ENCODE results near the gene INPP5J.

The INPP5J gene

DNA sequence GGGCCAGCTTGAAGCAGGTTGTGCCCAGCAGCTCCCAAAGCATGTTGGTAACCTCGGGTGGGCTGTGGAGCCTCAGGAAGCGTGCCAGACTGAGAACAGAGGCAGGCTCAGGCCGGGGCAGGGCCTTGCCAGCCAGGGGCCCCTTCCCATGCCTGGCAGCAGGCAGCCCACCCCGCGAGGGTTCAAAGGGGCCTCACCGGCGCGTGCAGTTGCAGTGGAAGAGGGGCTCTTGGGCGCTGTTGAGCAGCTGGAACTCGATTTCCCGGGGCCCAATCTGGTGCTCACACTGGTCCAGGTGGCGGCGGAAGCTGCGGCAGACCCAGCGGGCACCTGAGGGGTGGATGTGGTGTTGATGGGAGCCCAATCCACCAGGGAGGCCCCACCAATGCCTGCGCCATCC is 13.9 kb downstream of the INPP5J start:
- peaks cover 11% of the 10 kb centered on the region; the same call in 1 of the 2 replicates for H3K36me3 ChIP-seq (ENCODE audit: insufficient read depth, low read length)
- H3K9ac ChIP-seq (ENCODE audit: low read depth, low read length): no peak overlapping the region
- peaks cover 11% of the 10 kb centered on the region for H3K4me1 ChIP-seq (ENCODE audit: insufficient read depth, low read length)
- H3K9me3 ChIP-seq (ENCODE audit: control insufficient read depth, insufficient read depth, low read length): no peaks in the 10 kb centered on the region

- Histone ChIP-seq H3K9ac (ENCODE audit: low read depth, low read length) (no peak overlapping the region), H3K4me1 (ENCODE audit: insufficient read depth, low read length) (peaks cover 11% of the 10 kb centered on the region), H3K36me3 (ENCODE audit: insufficient read depth, low read length) (peaks cover 11% of the 10 kb centered on the region; the same call in 1 of the 2 replicates)
Measured at GRCh38 chr22:31137721-31138120, 15.0 kb downstream of the INPP5J start.

DNA sequence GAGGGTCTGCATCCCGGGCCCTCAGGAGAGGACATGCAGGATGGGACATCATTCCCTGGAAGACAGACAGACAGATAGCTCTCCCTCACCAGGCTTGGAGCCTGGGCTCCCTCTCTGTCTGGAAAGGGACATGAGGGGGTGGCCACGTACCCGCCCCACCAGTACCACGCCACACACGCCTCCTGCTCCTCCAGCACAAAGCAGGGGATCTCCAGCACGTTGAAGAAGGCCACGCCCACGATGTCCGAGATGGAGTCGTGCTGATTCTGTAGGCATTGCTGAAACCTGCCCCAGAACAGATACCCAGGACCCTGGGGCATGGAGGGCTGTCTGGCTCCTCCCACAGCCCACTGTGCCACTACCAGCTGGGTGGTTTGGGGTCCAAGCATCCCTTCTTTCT is 15.4 kb downstream of the INPP5J start:
- Histone ChIP-seq H3K9ac (ENCODE audit: low read depth, low read length) (no peak overlapping the region), H3K9me3 (ENCODE audit: control insufficient read depth, insufficient read depth, low read length) (no peaks in the 10 kb centered on the region), H3K4me1 (ENCODE audit: insufficient read depth, low read length) (peaks cover 11% of the 10 kb centered on the region), H3K36me3 (ENCODE audit: insufficient read depth, low read length) (peaks cover 11% of the 10 kb centered on the region; the same call in 1 of the 2 replicates)

More at GRCh38 chr22:31137721-31138120, 15.0 kb downstream of the INPP5J start:
- no peaks in the 10 kb centered on the region for H3K9me3 ChIP-seq (ENCODE audit: control insufficient read depth, insufficient read depth, low read length)

DNA sequence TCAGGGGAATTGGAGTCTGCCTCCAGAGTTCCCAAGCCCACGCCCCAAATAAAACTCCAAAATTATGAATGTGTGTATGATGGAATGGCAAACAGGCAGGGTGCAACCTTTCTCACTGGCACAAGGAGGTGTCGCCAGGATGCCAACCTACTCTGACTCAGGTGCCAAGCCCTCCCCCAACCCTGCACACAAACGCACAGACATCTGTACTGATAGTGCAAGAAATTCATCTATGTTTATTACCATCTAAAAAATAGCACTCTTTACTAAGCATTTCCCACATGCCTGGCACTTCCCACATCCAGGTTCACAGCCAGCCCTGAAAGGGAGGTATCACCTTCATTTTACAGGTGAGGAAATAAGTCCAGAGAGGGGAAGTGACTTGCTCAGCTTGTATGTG is 16.3 kb downstream of the INPP5J start:
- Histone ChIP-seq H3K36me3 (ENCODE audit: insufficient read depth, low read length) (peaks cover 11% of the 10 kb centered on the region; the same call in 1 of the 2 replicates), H3K9me3 (ENCODE audit: control insufficient read depth, insufficient read depth, low read length) (no peaks in the 10 kb centered on the region), H3K4me1 (ENCODE audit: insufficient read depth, low read length) (peaks cover 11% of the 10 kb centered on the region), H3K9ac (ENCODE audit: low read depth, low read length) (no peak overlapping the region)

- Histone ChIP-seq H3K36me3 (ENCODE audit: insufficient read depth, low read length) (peaks cover 2% of the 10 kb centered on the region; the same call in 1 of the 2 replicates), H3K9me3 (ENCODE audit: control insufficient read depth, insufficient read depth, low read length) (no peaks in the 10 kb centered on the region), H3K4me1 (ENCODE audit: insufficient read depth, low read length) (peaks cover 11% of the 10 kb centered on the region), H3K9ac (ENCODE audit: low read depth, low read length) (peak within 1 kb of the TSS; percentile 31)
Measured at GRCh38 chr22:31139866-31140716, 17.3 kb downstream of the INPP5J start, which contains the start of gene PLA2G3. Gene PLA2G3, minus strand, starts transcription at chr22:31140508. Its CDS starts 154 bp downstream, at chr22:31140354.

DNA sequence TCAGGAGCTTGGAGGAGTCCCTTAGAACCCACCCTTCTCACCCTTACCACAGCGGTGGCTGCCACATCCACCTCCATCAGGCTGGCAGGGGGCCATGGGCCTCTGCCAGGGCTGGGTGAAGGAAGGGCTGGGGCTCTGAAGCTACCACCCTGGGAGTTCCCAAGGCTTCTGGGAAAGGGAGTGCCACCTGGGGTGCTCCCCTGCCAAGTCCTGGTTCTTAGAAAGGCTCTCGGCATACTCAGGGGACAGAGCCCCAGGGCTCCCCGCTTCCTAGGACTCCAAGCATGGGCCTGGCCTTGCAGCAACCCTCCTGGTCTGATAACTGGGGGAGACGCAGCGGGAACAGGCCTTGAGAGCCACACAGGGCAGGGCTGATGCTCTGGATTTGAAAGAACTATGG is 18.0 kb downstream of the INPP5J start:
- H3K9ac ChIP-seq (ENCODE audit: low read depth, low read length): no peak overlapping the region
- no peaks in the 10 kb centered on the region for H3K9me3 ChIP-seq (ENCODE audit: control insufficient read depth, insufficient read depth, low read length)
- H3K4me1 ChIP-seq (ENCODE audit: insufficient read depth, low read length): peaks cover 11% of the 10 kb centered on the region
- no peaks in the 10 kb centered on the region; the same call in 1 of the 2 replicates for H3K36me3 ChIP-seq (ENCODE audit: insufficient read depth, low read length)

GRCh38 chr22:31141551-31141950 is 18.8 kb downstream of the INPP5J start:
- Histone ChIP-seq H3K4me1 (ENCODE audit: insufficient read depth, low read length) (peaks cover 11% of the 10 kb centered on the region), H3K9me3 (ENCODE audit: control insufficient read depth, insufficient read depth, low read length) (no peaks in the 10 kb centered on the region), H3K36me3 (ENCODE audit: insufficient read depth, low read length) (no peaks in the 10 kb centered on the region; the same call in 1 of the 2 replicates), H3K9ac (ENCODE audit: low read depth, low read length) (no peak overlapping the region)

DNA sequence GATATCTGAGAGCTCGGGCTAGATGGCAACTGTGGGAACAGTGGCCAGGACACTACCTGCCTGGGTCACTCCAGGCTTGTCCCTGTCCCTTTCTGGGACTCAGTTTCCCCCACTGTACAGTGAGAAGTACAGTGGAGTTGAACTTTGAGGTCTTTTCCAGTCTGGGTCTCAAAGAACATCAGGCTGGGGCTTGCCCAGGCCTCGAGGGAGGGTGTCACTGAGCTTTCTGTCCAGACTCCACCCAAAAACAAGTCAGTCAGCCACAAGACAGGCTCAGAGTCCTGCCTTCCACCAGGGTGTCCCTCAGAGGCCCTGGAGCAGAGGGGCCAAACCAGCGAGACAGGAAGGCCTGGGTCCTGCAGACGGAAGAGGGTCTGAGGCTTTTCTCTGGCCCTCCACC is 19.5 kb downstream of the INPP5J start:
- H3K4me1 ChIP-seq (ENCODE audit: insufficient read depth, low read length): peaks cover 11% of the 10 kb centered on the region
- no peaks in the 10 kb centered on the region; the same call in 1 of the 2 replicates for H3K36me3 ChIP-seq (ENCODE audit: insufficient read depth, low read length)
- H3K9ac ChIP-seq (ENCODE audit: low read depth, low read length): no peak overlapping the region
- H3K9me3 ChIP-seq (ENCODE audit: control insufficient read depth, insufficient read depth, low read length): 0 out of 2 replicates have a peak, but pooled peaks cover 5% of the 10 kb centered on the region

DNA sequence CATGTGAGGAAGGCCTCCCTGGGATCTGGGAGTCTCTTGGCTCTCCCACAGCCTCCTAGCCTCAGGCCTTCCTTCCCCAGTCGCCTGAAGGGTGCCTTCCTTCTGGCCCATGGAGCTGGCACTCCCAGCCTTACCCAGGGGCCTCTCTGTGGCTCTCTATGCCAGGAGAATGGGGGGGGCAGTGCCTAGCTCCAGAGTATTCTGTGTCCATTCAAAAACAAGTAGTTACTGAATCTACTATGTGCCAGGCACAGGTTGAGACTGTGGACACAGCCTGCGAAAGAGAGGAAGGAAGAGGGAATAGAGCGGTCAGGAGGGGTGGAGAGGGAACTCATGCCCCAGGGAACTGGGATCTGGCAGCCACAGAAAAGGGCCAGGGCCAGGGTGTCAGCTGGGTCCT is 20.3 kb downstream of the INPP5J start:
- Histone ChIP-seq H3K36me3 (ENCODE audit: insufficient read depth, low read length) (no peaks in the 10 kb centered on the region; the same call in 1 of the 2 replicates), H3K9me3 (ENCODE audit: control insufficient read depth, insufficient read depth, low read length) (0 out of 2 replicates have a peak, but pooled peaks cover 6% of the 10 kb centered on the region), H3K9ac (ENCODE audit: low read depth, low read length) (no peak overlapping the region), H3K4me1 (ENCODE audit: insufficient read depth, low read length) (peaks cover 11% of the 10 kb centered on the region)

- no peak overlapping the region for H3K9ac ChIP-seq (ENCODE audit: low read depth, low read length)
- H3K36me3 ChIP-seq (ENCODE audit: insufficient read depth, low read length): no peaks in the 10 kb centered on the region; the same call in 1 of the 2 replicates
- H3K9me3 ChIP-seq (ENCODE audit: control insufficient read depth, insufficient read depth, low read length): 0 out of 2 replicates have a peak, but pooled peaks cover 6% of the 10 kb centered on the region
- H3K4me1 ChIP-seq (ENCODE audit: insufficient read depth, low read length): peaks cover 11% of the 10 kb centered on the region
Measured at GRCh38 chr22:31143537-31143936, 20.8 kb downstream of the INPP5J start.

DNA sequence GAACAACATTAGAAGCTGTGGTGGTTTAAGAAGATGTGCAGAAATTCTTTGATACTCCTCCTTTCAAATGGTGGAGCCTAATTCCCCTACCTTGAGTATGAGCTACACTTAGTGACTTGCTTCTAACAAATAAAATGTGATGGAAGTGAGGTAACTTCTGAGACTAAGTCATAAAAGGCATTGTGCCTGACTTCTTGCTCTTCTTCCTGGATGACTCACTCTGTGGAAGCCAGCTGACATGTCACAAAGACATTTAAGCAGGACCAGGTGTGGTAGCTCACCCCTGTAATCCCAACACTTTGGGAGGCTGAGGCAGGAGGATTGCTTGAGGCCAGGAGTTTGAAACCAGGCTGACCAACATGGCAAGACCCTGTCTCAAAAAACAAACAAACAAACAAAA is 21.5 kb downstream of the INPP5J start:
- 0 out of 2 replicates have a peak, but pooled peaks cover 6% of the 10 kb centered on the region for H3K9me3 ChIP-seq (ENCODE audit: control insufficient read depth, insufficient read depth, low read length)
- no peaks in the 10 kb centered on the region; the same call in 1 of the 2 replicates for H3K36me3 ChIP-seq (ENCODE audit: insufficient read depth, low read length)
- peaks cover 9% of the 10 kb centered on the region for H3K4me1 ChIP-seq (ENCODE audit: insufficient read depth, low read length)
- no peak overlapping the region for H3K9ac ChIP-seq (ENCODE audit: low read depth, low read length)

DNA sequence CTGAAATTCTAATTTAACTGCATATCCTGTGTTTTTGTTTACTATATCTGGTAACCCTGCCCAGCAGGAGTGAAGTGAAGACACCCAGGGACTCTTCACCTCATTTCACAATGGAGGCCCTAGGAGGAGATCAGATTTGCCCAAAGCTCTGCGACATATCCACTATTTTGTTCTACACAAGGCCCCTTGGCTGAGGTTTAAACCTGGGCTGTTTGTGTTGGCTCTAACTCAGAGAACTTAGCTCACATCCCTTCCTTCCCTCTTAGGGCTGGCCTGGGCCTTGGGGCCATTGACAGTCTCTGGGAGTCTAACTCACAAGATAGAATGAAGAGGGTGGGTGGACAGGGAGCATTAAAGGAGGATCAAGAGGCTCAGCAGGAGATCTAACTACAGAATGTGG is 25.7 kb downstream of the INPP5J start:
- H3K9ac ChIP-seq (ENCODE audit: low read depth, low read length): no peak overlapping the region
- H3K4me1 ChIP-seq (ENCODE audit: insufficient read depth, low read length): no peaks in the 10 kb centered on the region
- 0 out of 2 replicates have a peak, but pooled peaks cover 6% of the 10 kb centered on the region for H3K9me3 ChIP-seq (ENCODE audit: control insufficient read depth, insufficient read depth, low read length)
- no peaks in the 10 kb centered on the region; the same call in 1 of the 2 replicates for H3K36me3 ChIP-seq (ENCODE audit: insufficient read depth, low read length)

DNA sequence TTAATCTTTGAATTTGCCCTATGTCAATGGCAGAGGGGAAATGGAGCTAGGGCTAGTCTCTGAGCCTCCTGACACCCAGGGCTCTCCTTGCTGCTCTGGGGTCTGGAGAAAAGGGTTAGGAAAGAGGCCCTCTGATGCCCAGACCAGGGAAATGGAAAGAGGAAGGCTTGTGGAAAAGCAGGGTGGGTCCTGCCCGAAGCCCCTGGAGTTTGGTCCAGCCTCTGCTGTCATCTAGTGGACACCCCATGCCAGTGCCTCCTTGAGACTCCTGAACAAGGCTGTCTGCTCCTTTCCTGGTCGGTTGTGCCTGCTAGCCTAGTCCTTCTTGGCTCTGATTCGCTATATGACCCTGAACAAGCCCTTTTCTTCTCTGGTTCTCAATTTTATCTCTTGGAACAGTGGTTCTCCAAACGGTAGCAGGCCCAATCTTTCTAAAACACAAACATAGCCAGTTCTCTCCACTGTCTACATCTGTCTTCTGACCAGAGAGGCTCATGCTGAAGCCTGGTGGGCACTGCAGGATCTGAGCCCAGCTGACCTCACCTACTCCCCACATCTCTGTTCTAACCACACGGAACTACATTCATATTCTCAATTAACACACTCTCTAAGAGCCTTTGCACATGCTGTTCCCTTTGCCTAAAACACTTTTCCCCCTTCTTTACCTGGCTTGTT is 26.3 kb downstream of the INPP5J start:
- no peaks in the 10 kb centered on the region for H3K4me1 ChIP-seq (ENCODE audit: insufficient read depth, low read length)
- H3K9ac ChIP-seq (ENCODE audit: low read depth, low read length): no peak overlapping the region
- 0 out of 2 replicates have a peak, but pooled peaks cover 6% of the 10 kb centered on the region for H3K9me3 ChIP-seq (ENCODE audit: control insufficient read depth, insufficient read depth, low read length)
- no peaks in the 10 kb centered on the region; the same call in 1 of the 2 replicates for H3K36me3 ChIP-seq (ENCODE audit: insufficient read depth, low read length)

- Histone ChIP-seq H3K36me3 (ENCODE audit: insufficient read depth, low read length) (no peaks in the 10 kb centered on the region; the same call in 1 of the 2 replicates), H3K4me1 (ENCODE audit: insufficient read depth, low read length) (no peaks in the 10 kb centered on the region), H3K9ac (ENCODE audit: low read depth, low read length) (no peak overlapping the region), H3K9me3 (ENCODE audit: control insufficient read depth, insufficient read depth, low read length) (0 out of 2 replicates have a peak, but pooled peaks cover 6% of the 10 kb centered on the region)
Measured at GRCh38 chr22:31150615-31151014, 27.8 kb downstream of the INPP5J start.
